Heart left ventricle (tissue), 13 donors: ENCODE data around the gene ATP11C.

Experiments
- CTCF ChIP-seq, 12 donors: fragments of 200-600 bp; sonication (generic) in 4 of 12; IDR thresholded peaks; one replicate each; pipeline versions ENCODE4 v1.5.0 to v1.8.0; 2018 to 2022; ENCODE audit warnings: antibody characterized with exemption in 12 of 12, mild to moderate bottlenecking in 5 of 12
- POLR2A ChIP-seq, 2 donors: fragments of 450-650 bp; IDR thresholded peaks; one replicate each; pipeline ENCODE4 v1.6.1; 2017; ENCODE audit warnings: antibody characterized with exemption in 2 of 2, mild to moderate bottlenecking in 2 of 2, moderate library complexity in 2 of 2
- donor health status: ischemic (EF 13 %, LVEDD 7.1; RV severe dilation, severe dysfunction).
- donor health status: DM: no; HTN: yes; CAD: no.
- donor health status: DM: no; HTN: no; CAD: no.
- donor health status: ischemic (EF 25% LVEDD 6.9; RV normal size, moderate dysfunction).
- donor health status: ischemic (EF 25% LVEDD 5.7; RV mildly dilated, moderate dysfunction).
- donor health status: ischemic (EF 35%, LVEDD 5.7; RV mildly dilated, moderate dysfunction).
- donor health status: nonischemic (EF 11% LVEDD 7.7; RV severe dilation, severe dysfunction).
- donor health status: DM: yes; HTN: yes; CAD: no.
- donor health status: PGD.
- donor health status: ischemic (EF 29% LVEDD 5.4; RV normal size, mild dysfunction).
- donor health status: nonischemic (EF 23%, LVEDD 6.1; RV moderate dilation, normal function).

GRCh38 chrX:139889760-139890159, 43.1 kb downstream of the ATP11C start:
- TF ChIP-seq POLR2A (IDR thresholded peaks at IDR 0.05) (no peak), CTCF (IDR thresholded peaks at IDR 0.05) (no peak)
